ENCODE results near the gene LARGE1. TPM values are rescaled to one million over a fixed set of nuclear protein-coding genes. Genes with fewer than 3 reads are reported as not detected.

Gene LARGE1
- total RNA-seq, 1 experiment from 2014 or later, result 5.2 TPM

DNA sequence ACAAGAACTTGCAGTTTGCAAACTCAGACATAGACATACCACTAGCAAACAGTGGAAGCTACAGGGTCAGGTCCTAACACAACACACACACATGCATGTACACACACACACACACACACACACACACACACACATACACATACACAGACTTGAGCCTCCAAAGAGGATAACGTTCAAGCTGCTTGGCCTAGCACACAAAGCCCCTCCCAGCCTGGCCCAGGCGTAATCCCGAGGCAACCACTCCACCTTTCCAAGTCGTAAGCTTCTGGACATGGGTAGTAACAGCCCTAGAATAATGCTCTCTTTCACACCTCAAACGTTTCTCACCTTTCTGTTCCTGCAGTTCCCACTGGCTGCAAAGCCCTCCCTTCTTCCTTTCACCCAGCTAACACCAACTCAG lies 88.6 kb downstream of the LARGE1 start:
- H3K4me1 Mint-ChIP-seq (ENCODE audit: insufficient read depth, unreplicated experiment), result no peaks in the 10 kb centered on the region

DNA sequence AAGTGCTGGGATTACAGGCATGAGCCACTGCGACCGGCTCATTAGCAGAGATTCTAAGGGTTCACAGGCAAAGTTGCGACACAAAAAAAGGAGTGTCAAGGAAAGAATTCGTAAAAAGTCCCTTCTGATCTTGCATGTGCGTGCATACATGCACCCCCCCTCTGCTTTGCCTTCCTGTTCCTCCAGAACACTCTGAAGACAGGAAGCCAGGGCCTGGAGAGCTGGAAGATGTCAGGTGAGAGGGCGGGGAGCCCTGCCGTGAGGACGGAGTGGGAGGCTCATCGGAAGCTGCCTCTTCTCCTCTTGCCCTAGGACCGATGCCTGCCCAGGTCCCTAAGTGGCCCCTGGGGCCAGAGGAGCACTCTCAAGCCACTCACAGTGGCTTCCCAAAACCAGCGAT lies 89.1 kb downstream of the LARGE1 start:
- no peaks in the 10 kb centered on the region for H3K9me3 Mint-ChIP-seq (ENCODE audit: unreplicated experiment)
- no peaks in the 10 kb centered on the region for H3K4me1 Mint-ChIP-seq (ENCODE audit: insufficient read depth, unreplicated experiment)
- BruUV-seq (replicated peaks), result no TSS peak
- ChIA-PET POLR2A (no interaction called here), CTCF (interaction anchor here (1.1 kb wide), 1 partner anchor 92 kb away, joined by 3 read pairs; no protein-coding TSS in a partner anchor)
- H3K27ac Mint-ChIP-seq (ENCODE audit: low read depth, unreplicated experiment), result no peak overlapping the region
- H3K27me3 Mint-ChIP-seq (ENCODE audit: insufficient read depth, unreplicated experiment), result no peaks in the 10 kb centered on the region
- no peaks in the 10 kb centered on the region for H3K36me3 Mint-ChIP-seq (ENCODE audit: insufficient read depth, unreplicated experiment)
- TF ChIP-seq, protein P1, sequence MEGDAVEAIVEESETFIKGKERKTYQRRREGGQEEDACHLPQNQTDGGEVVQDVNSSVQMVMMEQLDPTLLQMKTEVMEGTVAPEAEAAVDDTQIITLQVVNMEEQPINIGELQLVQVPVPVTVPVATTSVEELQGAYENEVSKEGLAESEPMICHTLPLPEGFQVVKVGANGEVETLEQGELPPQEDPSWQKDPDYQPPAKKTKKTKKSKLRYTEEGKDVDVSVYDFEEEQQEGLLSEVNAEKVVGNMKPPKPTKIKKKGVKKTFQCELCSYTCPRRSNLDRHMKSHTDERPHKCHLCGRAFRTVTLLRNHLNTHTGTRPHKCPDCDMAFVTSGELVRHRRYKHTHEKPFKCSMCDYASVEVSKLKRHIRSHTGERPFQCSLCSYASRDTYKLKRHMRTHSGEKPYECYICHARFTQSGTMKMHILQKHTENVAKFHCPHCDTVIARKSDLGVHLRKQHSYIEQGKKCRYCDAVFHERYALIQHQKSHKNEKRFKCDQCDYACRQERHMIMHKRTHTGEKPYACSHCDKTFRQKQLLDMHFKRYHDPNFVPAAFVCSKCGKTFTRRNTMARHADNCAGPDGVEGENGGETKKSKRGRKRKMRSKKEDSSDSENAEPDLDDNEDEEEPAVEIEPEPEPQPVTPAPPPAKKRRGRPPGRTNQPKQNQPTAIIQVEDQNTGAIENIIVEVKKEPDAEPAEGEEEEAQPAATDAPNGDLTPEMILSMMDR (IDR thresholded peaks at IDR 0.05; ENCODE audit: unreplicated experiment), result no peak
- intact Hi-C loops (cut with micrococcal nuclease), result no loop called here
- no peak for DNase-seq (ENCODE audit: unreplicated experiment)
- H3K4me3 Mint-ChIP-seq (ENCODE audit: unreplicated experiment), result no peak overlapping the region

More for the DNA sequence above, 88.6 kb downstream of the LARGE1 start:
- intact Hi-C loops (cut with micrococcal nuclease), result no loop called here
- CTCF ChIA-PET, result interaction anchor here (1.1 kb wide), 1 partner anchor 92 kb away, joined by 3 read pairs; no protein-coding TSS in a partner anchor
- no peaks in the 10 kb centered on the region for H3K36me3 Mint-ChIP-seq (ENCODE audit: insufficient read depth, unreplicated experiment)
- no peaks in the 10 kb centered on the region for H3K27me3 Mint-ChIP-seq (ENCODE audit: insufficient read depth, unreplicated experiment)
- H3K27ac Mint-ChIP-seq (ENCODE audit: low read depth, unreplicated experiment), result no peak overlapping the region
- no TSS peak for BruUV-seq (replicated peaks)
- no peaks in the 10 kb centered on the region for H3K9me3 Mint-ChIP-seq (ENCODE audit: unreplicated experiment)
- TF ChIP-seq, protein P1 (IDR thresholded peaks at IDR 0.05; ENCODE audit: unreplicated experiment), result no peak
- DNase-seq (ENCODE audit: unreplicated experiment), result no peak
- no peak overlapping the region for H3K4me3 Mint-ChIP-seq (ENCODE audit: unreplicated experiment)
- POLR2A ChIA-PET, result no interaction called here

DNA sequence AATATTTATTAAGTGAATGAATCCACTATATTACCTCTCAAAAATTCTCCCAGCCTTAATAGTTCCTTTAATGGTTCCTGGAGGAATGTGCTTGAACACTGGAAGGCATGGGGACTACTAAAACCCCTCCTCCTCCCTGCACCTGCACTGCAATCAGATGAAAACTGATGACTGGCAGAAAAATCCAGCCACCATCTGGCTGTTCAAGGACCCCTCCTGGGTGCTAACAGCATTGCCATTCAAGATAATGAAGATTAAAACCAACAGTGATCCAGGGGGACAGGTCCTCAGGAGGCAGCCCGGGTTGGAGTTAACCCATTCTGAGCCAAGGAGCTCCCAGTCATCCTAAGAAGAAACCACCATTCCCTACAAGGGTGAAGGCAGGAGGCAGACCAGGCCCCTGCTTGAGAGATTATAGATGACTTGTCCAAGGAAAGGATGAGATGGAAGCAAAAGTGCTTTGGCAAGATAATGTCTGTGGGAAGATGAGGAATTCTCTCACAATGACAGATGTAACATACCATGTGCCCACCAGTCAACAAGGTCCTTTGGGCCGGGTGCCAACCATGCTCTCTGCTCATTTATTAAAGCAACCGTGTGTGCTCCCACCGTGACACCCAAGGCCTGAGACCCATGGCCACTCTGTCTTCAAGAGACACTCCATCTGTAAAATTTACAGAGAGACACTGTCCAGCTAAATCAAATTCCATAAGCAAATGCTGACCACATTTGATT lies 90.6 kb downstream of the LARGE1 start:
- Mint-ChIP-seq H3K36me3 (ENCODE audit: insufficient read depth, unreplicated experiment) (no peaks in the 10 kb centered on the region), H3K4me3 (ENCODE audit: unreplicated experiment) (no peak overlapping the region), H3K4me1 (ENCODE audit: insufficient read depth, unreplicated experiment) (no peaks in the 10 kb centered on the region), H3K9me3 (ENCODE audit: unreplicated experiment) (no peaks in the 10 kb centered on the region), H3K27ac (ENCODE audit: low read depth, unreplicated experiment) (no peak overlapping the region), H3K27me3 (ENCODE audit: insufficient read depth, unreplicated experiment) (no peaks in the 10 kb centered on the region)
- no peak for DNase-seq (ENCODE audit: unreplicated experiment)
- ChIA-PET POLR2A (no interaction called here), CTCF (no interaction called here)
- intact Hi-C loops (cut with micrococcal nuclease), result no loop called here
- TF ChIP-seq, protein P1 (IDR thresholded peaks at IDR 0.05; ENCODE audit: unreplicated experiment), result no peak
- BruUV-seq (replicated peaks), result no TSS peak

DNA sequence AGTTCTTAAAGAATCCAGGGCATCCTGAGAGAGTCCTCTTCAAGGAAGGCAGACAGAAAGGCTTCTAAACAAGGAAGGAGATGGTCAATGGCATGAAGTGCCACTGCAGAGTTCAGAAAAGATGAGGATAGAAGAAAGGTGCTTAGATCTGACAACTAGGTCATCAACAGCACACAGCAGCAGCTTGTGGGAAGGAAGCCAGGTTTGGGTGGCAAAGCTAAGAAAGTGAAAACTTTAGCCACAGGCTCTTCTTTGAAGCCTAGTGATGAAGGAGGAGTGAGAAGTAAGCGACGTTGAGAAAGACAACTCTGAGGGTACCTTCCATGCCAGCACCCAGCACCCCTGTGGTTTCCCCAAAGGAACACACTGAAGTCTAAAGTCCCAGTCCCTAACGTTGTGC lies 92.0 kb downstream of the LARGE1 start:
- Mint-ChIP-seq H3K4me1 (ENCODE audit: insufficient read depth, unreplicated experiment) (no peaks in the 10 kb centered on the region), H3K36me3 (ENCODE audit: insufficient read depth, unreplicated experiment) (no peaks in the 10 kb centered on the region), H3K4me3 (ENCODE audit: unreplicated experiment) (no peak overlapping the region), H3K27me3 (ENCODE audit: insufficient read depth, unreplicated experiment) (no peaks in the 10 kb centered on the region), H3K9me3 (ENCODE audit: unreplicated experiment) (no peaks in the 10 kb centered on the region), H3K27ac (ENCODE audit: low read depth, unreplicated experiment) (no peak overlapping the region)
- TF ChIP-seq, protein P1 (IDR thresholded peaks at IDR 0.05; ENCODE audit: unreplicated experiment), result no peak
- intact Hi-C loops (cut with micrococcal nuclease), result no loop called here
- no peak for DNase-seq (ENCODE audit: unreplicated experiment)
- ChIA-PET POLR2A (no interaction called here), CTCF (interaction anchor here (1.0 kb wide), 1 partner anchor 10 kb away, joined by 3 read pairs; no protein-coding TSS in a partner anchor)
- BruUV-seq (replicated peaks), result no TSS peak

All from MCF 10A (cell line).